ENCODE data around the gene UBE3B.

DNA sequence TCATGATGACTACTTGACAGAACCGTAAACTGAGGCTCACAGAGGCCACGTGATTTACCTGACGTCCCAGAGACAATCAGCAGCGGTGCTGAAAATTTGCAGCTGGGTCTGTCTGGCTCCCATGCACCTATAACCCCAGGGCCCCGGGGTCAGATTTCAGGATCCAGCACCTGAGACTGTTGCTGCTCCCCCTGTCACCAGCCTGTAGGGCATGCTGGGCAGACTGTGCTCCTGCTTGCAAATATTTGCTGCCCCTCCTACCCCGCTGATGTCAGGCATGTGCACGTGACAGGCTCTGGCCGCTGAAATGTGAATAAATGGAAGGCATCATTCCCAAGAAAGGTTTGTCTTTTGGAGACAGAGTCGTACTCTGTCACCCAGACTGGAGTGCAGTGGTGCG lies 89.9 kb downstream of the UBE3B start:
- TF ChIP-seq, protein P1, sequence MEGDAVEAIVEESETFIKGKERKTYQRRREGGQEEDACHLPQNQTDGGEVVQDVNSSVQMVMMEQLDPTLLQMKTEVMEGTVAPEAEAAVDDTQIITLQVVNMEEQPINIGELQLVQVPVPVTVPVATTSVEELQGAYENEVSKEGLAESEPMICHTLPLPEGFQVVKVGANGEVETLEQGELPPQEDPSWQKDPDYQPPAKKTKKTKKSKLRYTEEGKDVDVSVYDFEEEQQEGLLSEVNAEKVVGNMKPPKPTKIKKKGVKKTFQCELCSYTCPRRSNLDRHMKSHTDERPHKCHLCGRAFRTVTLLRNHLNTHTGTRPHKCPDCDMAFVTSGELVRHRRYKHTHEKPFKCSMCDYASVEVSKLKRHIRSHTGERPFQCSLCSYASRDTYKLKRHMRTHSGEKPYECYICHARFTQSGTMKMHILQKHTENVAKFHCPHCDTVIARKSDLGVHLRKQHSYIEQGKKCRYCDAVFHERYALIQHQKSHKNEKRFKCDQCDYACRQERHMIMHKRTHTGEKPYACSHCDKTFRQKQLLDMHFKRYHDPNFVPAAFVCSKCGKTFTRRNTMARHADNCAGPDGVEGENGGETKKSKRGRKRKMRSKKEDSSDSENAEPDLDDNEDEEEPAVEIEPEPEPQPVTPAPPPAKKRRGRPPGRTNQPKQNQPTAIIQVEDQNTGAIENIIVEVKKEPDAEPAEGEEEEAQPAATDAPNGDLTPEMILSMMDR (conservative IDR thresholded peaks at IDR 0.05): no peak
- no peak for TF ChIP-seq ZFX (IDR thresholded peaks at IDR 0.05)

Data from C4-2B (cell line).